Effector memory CD8-positive, alpha-beta T cell (primary cell): ENCODE results near the gene KNCN.

Experiments used
- ATAC-seq: fragments of 150-1000 bp; cut with Tn5 transposase; replicated peaks from 2 replicates; pipeline ENCODE4 v1.10.0; 2021; ENCODE audit warnings: mild to moderate bottlenecking, moderate library complexity
- DNase-seq, 3 experiments: peaks; one replicate each; pipeline ENCODE4 v3.0.0; 2021
- H3K27ac Mint-ChIP-seq, 2 donors: one replicate each; pipeline ENCODE4 v1.8.0; 2022; ENCODE audit warnings: mild to moderate bottlenecking in 2 of 2, mixed read lengths in 2 of 2, moderate library complexity in 2 of 2
- H3K27me3 Mint-ChIP-seq, 2 donors: one replicate each; pipeline ENCODE4 v1.8.0; 2022; ENCODE audit warnings: mixed read lengths in 2 of 2
- H3K36me3 Mint-ChIP-seq: one replicate; pipeline ENCODE4 v1.8.0; 2022; ENCODE audit warnings: mild to moderate bottlenecking, moderate library complexity, mixed read lengths; ENCODE audit not compliant: insufficient read depth
- H3K4me1 Mint-ChIP-seq, 2 donors: one replicate each; pipeline ENCODE4 v1.8.0; 2022; ENCODE audit warnings: low read depth in 2 of 2, mixed read lengths in 2 of 2
- H3K4me3 Mint-ChIP-seq, 2 donors: one replicate each; pipeline ENCODE4 v1.8.0; 2022; ENCODE audit warnings: mild to moderate bottlenecking in 2 of 2, mixed read lengths in 2 of 2, moderate library complexity in 2 of 2
- H3K9me3 Mint-ChIP-seq, 2 donors: one replicate each; pipeline ENCODE4 v1.8.0; 2022; ENCODE audit warnings: mixed read lengths in 2 of 2

The KNCN gene

DNA sequence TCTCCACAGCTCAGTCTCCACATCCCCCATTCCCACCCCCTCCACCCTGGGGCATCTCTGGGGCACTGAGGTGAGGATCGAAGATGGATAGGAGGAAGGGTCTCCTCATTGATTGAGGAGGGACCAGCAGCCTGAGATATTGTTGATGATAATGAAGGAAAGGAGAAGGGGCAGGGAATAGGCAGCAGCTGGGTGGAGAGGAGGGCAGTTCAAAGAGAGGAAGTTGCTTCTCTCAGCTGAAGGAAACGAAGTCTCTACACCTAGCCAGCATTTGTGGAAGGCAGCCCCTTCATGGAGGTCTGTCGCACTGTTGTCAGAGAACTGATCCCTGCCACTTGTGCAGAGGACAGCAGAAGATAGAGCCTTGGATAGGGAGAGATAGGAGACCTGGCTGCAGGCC, 5.7 kb downstream of the KNCN start:
- H3K27me3 Mint-ChIP-seq, result peaks cover 36 to 53% of the 10 kb centered on the region in 2 donors

DNA sequence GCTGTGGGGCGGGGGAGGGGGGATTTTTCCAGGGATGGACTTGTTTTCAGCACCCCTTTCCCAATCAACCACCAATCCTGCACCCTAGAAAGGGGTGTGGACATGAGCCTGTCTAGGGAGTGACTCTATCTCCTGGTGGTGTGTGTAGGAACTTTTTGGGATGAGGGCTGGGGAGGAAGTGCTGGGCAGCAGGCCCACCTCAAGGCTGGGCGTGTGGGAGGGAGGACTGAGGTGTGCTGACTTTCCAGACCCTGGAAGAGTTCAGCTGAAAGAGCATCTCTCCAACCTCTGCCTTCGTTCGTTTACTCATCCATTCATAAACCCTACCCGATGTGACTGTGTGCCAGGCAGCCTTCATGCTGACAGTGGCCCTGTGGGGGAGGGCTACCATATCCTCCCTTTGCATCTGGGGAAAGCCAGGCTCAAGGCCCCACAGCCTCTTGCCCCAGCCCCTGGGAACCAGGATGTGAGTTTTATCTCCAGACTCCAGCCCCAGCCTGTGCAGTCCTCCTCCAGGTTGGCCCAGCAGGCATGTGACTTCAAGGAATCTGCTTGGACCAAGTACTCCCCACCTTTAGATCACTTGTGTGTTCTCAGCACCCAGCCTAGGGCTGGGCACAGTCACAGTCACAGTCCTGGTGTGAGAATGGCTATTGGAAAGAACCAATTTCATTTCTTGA, 6.7 kb downstream of the KNCN start:
- peaks cover 13% of the 10 kb centered on the region for H3K36me3 Mint-ChIP-seq
- ATAC-seq, result no peak
- H3K9me3 Mint-ChIP-seq, result no peaks in the 10 kb centered on the region
- peaks cover 16 to 18% of the 10 kb centered on the region in 2 donors for H3K4me1 Mint-ChIP-seq
- no peak overlapping the region for H3K4me3 Mint-ChIP-seq
- peak overlapping the region in 1 of 2 donors; percentile 26 for H3K27ac Mint-ChIP-seq
- peaks cover 36 to 53% of the 10 kb centered on the region in 2 donors for H3K27me3 Mint-ChIP-seq
- DNase-seq, result no peak

More for the DNA sequence above, 5.7 kb downstream of the KNCN start:
- H3K4me3 Mint-ChIP-seq, result no peak overlapping the region
- peaks cover 22 to 24% of the 10 kb centered on the region in 2 donors for H3K4me1 Mint-ChIP-seq
- ATAC-seq (no peak), DNase-seq (no peak)
- peak overlapping the region in 1 of 2 donors; percentile 97 for H3K27ac Mint-ChIP-seq
- H3K36me3 Mint-ChIP-seq, result peaks cover 13% of the 10 kb centered on the region
- no peaks in the 10 kb centered on the region for H3K9me3 Mint-ChIP-seq

DNA sequence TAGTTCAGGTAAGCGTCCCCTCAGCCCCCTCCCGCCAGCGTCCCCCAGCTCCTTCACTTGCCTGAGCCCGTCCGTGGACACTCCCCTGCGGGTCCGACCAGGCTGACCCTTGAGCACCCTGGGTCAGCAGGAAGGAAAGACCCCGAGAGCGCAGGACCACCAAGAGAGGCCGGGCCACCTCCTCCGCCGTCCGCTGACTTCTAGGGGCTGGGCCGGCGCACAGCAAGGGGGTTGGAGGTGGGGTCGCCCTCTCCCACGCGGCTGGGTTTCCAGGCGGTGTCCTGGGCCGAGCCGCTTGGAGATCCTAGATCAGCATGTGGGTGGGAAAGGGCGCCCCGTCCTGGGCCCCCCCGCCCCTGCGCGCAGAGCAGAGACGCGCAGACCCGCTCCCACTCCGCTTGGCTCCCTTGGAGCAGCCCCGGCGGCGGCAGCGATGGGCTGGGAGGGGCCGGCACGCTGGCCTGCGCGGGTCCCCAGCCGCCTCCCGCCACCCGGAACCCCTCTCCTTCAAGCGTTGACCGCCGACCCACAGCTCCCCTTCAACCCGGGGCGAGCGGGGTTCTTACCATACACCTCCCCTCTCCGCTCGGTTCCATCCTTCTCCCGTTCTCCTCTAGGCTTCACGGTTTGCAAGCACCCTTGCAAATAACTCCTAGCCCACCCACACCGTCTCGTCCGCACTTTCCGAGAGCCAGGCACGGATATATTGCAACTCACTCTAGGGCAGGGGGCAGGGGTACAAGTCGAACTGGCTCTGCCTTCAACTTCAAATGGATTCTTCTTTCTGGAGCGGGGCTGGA, 7.5 kb downstream of the KNCN start:
- H3K4me3 Mint-ChIP-seq, result no peak overlapping the region
- H3K27ac Mint-ChIP-seq, result peak overlapping the region in 1 of 2 donors; percentile 26
- peaks cover 5% of the 10 kb centered on the region for H3K36me3 Mint-ChIP-seq
- DNase-seq, result no peak
- no peak for ATAC-seq
- H3K27me3 Mint-ChIP-seq, result peaks cover 36 to 53% of the 10 kb centered on the region in 2 donors
- H3K9me3 Mint-ChIP-seq, result no peaks in the 10 kb centered on the region
- peaks cover 10 to 11% of the 10 kb centered on the region in 2 donors for H3K4me1 Mint-ChIP-seq

GRCh38 chr1:46543382-46543760, 8.1 kb downstream of the KNCN start:
- Mint-ChIP-seq H3K4me3 (no peak overlapping the region), H3K36me3 (peaks cover 3% of the 10 kb centered on the region), H3K27me3 (peaks cover 36 to 53% of the 10 kb centered on the region in 2 donors), H3K4me1 (peaks cover 7 to 10% of the 10 kb centered on the region in 2 donors), H3K9me3 (no peaks in the 10 kb centered on the region), H3K27ac (no peak overlapping the region)
- ATAC-seq (no peak), DNase-seq (no peak)

DNA sequence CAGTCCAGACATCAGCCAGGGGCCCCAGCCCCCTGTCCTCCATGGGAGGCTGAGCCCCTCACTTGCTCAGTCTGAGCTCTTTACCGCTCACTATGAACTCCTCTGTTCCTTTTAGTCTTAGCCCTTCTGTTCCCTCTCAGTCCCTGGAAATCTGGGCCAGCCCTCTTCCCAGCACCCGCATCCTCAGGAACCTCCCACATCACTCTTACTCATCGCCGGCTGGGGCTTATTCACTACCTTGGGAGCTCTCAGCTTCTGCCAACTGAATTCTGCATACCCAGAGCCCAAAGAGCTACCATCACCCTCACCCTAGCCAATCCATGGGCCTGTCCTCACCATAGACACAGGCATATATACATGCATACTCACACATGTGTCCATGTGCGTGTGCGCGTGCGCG, 11.5 kb downstream of the KNCN start:
- no peak for DNase-seq
- Mint-ChIP-seq H3K4me1 (peaks cover 4% of the 10 kb centered on the region in 2 donors), H3K36me3 (peaks cover 3% of the 10 kb centered on the region), H3K27me3 (peaks cover 16 to 30% of the 10 kb centered on the region in 2 donors), H3K4me3 (no peak overlapping the region), H3K9me3 (no peaks in the 10 kb centered on the region), H3K27ac (no peak overlapping the region)
- ATAC-seq, result no peak

GRCh38 chr1:46538147-46538546, 13.3 kb downstream of the KNCN start:
- peaks cover 3 to 12% of the 10 kb centered on the region in 2 donors for H3K27me3 Mint-ChIP-seq
- no peak for DNase-seq

DNA sequence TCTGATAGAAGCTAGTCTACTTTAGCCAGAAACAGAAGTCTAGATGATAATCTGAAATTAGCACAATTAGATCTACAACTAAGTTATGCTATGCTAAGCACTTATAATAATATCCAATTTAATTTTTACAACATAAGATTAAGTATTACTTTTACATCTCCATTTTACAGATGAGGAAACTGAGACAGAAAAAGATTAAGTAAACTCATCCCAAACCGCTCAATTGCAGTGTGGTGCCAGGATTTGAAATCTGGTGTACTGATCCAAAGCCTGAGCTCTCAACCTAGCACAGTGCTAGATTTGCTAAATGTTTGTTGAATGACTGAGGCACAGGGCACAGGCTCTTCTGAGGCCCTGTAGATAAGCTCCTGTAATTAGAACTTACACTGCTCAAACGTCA, 13.8 kb downstream of the KNCN start:
- DNase-seq (no peak), ATAC-seq (no peak)
- Mint-ChIP-seq H3K4me3 (no peak overlapping the region), H3K27ac (no peak overlapping the region), H3K27me3 (peaks cover 0 to 7% of the 10 kb centered on the region in 2 donors), H3K36me3 (peaks cover 3% of the 10 kb centered on the region), H3K4me1 (peaks cover 3 to 5% of the 10 kb centered on the region in 2 donors), H3K9me3 (no peaks in the 10 kb centered on the region)

More at GRCh38 chr1:46538147-46538546, 13.3 kb downstream of the KNCN start:
- Mint-ChIP-seq H3K9me3 (no peaks in the 10 kb centered on the region), H3K4me3 (no peak overlapping the region), H3K27ac (no peak overlapping the region), H3K4me1 (peaks cover 3 to 5% of the 10 kb centered on the region in 2 donors), H3K36me3 (peaks cover 3% of the 10 kb centered on the region)
- ATAC-seq, result no peak

DNA sequence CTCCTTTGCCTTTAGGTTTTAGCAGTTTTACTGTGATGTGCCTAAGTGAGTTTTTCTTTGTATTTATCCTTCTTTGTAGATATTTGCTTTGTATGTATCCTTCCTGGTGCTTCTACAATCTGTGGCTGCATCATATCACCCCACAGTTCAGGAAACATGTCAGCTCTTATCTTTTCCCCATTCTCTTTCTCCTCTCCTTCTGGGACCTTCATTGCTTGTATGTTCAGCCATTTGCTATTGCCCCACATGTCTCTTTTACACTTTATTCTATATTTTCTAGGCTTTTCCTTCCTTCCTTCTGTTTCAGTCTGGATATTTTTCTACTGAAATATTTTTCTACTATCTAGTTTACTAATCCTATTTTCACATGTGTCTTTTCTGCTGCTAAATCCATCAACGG, 14.9 kb downstream of the KNCN start:
- Mint-ChIP-seq H3K27me3 (no peaks in the 10 kb centered on the region), H3K9me3 (no peaks in the 10 kb centered on the region), H3K36me3 (peaks cover 3% of the 10 kb centered on the region), H3K4me3 (no peak overlapping the region), H3K4me1 (peaks cover 3 to 5% of the 10 kb centered on the region in 2 donors), H3K27ac (peak overlapping the region in 1 of 2 donors; percentile 88)
- ATAC-seq (no peak), DNase-seq (no peak)

DNA sequence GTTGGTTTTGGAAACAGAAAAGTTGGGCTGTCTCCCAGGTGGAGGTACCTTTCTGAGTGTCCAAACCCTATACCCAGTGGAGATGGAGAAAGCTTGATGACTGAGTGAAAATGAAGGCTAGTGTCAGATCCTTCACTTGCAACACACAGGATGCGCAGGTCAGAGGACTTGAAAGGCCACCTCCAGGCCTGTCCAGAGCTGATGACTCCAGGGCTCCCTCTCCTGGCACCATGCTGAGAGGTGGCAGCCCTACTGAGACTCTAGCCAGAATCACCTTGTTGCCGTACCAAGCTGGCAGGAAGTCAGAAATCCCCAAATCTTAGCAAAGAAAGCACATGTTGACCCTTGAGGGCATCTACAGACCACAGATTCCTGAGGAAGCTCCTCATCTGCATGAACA, 16.4 kb downstream of the KNCN start:
- no peaks in the 10 kb centered on the region for H3K27me3 Mint-ChIP-seq
- H3K4me3 Mint-ChIP-seq, result no peak overlapping the region
- H3K27ac Mint-ChIP-seq, result no peak overlapping the region
- DNase-seq (no peak), ATAC-seq (no peak)
- H3K36me3 Mint-ChIP-seq, result no peaks in the 10 kb centered on the region
- no peaks in the 10 kb centered on the region for H3K9me3 Mint-ChIP-seq
- H3K4me1 Mint-ChIP-seq, result peaks cover 3 to 5% of the 10 kb centered on the region in 2 donors

GRCh38 chr1:46533179-46533864, 18.1 kb downstream of the KNCN start:
- H3K27ac Mint-ChIP-seq, result peak overlapping the region; percentile 90 to 93
- H3K27me3 Mint-ChIP-seq, result peaks cover 11 to 12% of the 10 kb centered on the region in 2 donors
- peak; percentile 56 to 68 (median 57) for DNase-seq

GRCh38 chr1:46532498-46533178, 18.8 kb downstream of the KNCN start:
- Mint-ChIP-seq H3K27ac (peak overlapping the region; percentile 62 to 80), H3K27me3 (peaks cover 14 to 19% of the 10 kb centered on the region in 2 donors), H3K36me3 (no peaks in the 10 kb centered on the region), H3K9me3 (no peaks in the 10 kb centered on the region), H3K4me1 (peaks cover 5% of the 10 kb centered on the region in 2 donors), H3K4me3 (peak overlapping the region; percentile 35 to 54)
- peak; percentile 73 to 75 (median 74) for DNase-seq
- peak; percentile 83 for ATAC-seq

More at GRCh38 chr1:46533179-46533864, 18.1 kb downstream of the KNCN start:
- Mint-ChIP-seq H3K36me3 (no peaks in the 10 kb centered on the region), H3K4me1 (peaks cover 5% of the 10 kb centered on the region in 2 donors), H3K9me3 (no peaks in the 10 kb centered on the region), H3K4me3 (peak overlapping the region; percentile 76 to 82)
- ATAC-seq, result peak; percentile 82

DNA sequence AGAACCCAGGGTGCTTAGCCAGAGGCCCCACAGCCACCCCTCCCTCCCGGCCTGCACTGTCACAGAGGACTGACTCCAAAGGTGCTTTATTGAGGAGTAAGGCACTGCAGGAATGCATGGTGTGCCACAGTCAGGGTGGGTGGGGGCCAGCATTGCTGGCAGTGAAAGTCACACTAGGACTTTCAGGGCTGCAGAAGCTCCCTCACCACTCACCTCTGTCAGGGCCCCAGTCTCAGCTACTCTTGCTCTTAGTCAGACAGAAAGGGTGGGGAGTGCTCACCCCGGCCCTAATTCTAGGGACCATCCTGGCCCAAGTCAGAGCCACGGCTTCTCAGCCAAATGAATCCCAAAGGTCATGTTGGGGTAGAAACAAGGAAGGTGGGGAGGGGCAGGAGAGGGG, 19.4 kb downstream of the KNCN start:
- no peaks in the 10 kb centered on the region for H3K9me3 Mint-ChIP-seq
- peak overlapping the region; percentile 20 to 80 for H3K27ac Mint-ChIP-seq
- peaks cover 5% of the 10 kb centered on the region in 2 donors for H3K4me1 Mint-ChIP-seq
- no peaks in the 10 kb centered on the region for H3K36me3 Mint-ChIP-seq
- H3K4me3 Mint-ChIP-seq, result peak overlapping the region; percentile 35 to 54
- H3K27me3 Mint-ChIP-seq, result peaks cover 14 to 25% of the 10 kb centered on the region in 2 donors
- DNase-seq (no peak), ATAC-seq (no peak)
